Measurements from ENCODE around the gene RAB7A.
"Not testable (repeated sequence)": the region's sequence is repeated elsewhere in the genome, so short reads cannot be mapped to it uniquely, and the experiment has no call there.

Gene RAB7A

DNA sequence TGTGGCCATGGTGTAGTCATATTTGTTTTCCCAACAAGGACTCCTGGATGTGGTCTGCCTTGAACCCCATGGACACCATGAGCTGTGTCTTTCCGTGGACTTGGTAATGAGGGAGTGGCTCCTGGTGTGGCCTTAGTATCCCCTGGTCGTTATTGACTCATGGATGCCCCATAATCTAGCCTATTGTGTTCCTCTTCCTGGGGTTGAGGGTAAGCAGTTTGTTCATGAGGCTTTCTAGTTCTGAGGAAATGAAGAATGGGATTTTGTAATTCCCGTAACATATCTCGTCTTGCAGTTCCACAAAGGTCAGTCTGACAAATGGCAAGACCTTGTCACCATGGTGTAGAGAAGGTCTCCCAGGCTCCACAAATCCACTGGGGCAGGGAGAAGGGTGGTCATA lies 22.6 kb downstream of the RAB7A start:
- no peaks in the 10 kb centered on the region for H3K27me3 ChIP-seq (replicated peaks; ENCODE audit: control insufficient read depth, insufficient read depth, low read length, poor library complexity, severe bottlenecking)
- H3K4me1 ChIP-seq (ENCODE audit: control insufficient read depth, insufficient read depth, low read length, poor library complexity, severe bottlenecking), result peaks cover 3% of the 10 kb centered on the region
- H3K36me3 ChIP-seq (ENCODE audit: control insufficient read depth, insufficient read depth, low read length), result peaks cover 17% of the 10 kb centered on the region
- no peak overlapping the region for H3K4me3 ChIP-seq (ENCODE audit: insufficient read depth, low read depth, low read length, poor library complexity, severe bottlenecking)
- H3K9me3 ChIP-seq (ENCODE audit: control insufficient read depth, low read length), result no peaks in the 10 kb centered on the region
- DNase-seq, result no peak
- no peak overlapping the region for H3K27ac ChIP-seq (ENCODE audit: insufficient read depth, low read length, poor library complexity, severe bottlenecking)

DNA sequence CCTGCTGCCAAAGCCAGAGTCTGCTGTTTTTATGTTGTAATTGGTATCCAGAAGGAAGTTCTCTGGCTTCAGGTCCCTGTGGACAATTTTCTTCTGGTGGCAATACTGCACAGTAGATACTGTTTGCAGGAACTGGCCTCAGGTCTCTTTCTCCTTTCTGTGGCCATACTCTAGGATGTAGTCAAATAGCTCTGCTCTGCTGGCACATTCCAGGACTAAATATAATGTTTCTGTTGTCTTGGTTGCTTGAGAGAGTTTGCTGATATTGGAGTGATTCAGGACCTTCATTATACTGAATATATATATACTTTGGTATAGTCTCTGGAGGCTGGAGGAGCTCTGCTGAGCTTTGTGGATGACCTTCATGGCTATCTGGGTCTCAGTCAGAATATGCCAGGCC lies 23.1 kb downstream of the RAB7A start:
- H3K4me1 ChIP-seq (ENCODE audit: control insufficient read depth, insufficient read depth, low read length, poor library complexity, severe bottlenecking), result peaks cover 3% of the 10 kb centered on the region
- no peaks in the 10 kb centered on the region for H3K27me3 ChIP-seq (replicated peaks; ENCODE audit: control insufficient read depth, insufficient read depth, low read length, poor library complexity, severe bottlenecking)
- H3K4me3 ChIP-seq (ENCODE audit: insufficient read depth, low read depth, low read length, poor library complexity, severe bottlenecking), result no peak overlapping the region
- no peaks in the 10 kb centered on the region for H3K9me3 ChIP-seq (ENCODE audit: control insufficient read depth, low read length)
- H3K36me3 ChIP-seq (ENCODE audit: control insufficient read depth, insufficient read depth, low read length), result peaks cover 12% of the 10 kb centered on the region
- H3K27ac ChIP-seq (ENCODE audit: insufficient read depth, low read length, poor library complexity, severe bottlenecking), result no peak overlapping the region
- DNase-seq, result no peak

DNA sequence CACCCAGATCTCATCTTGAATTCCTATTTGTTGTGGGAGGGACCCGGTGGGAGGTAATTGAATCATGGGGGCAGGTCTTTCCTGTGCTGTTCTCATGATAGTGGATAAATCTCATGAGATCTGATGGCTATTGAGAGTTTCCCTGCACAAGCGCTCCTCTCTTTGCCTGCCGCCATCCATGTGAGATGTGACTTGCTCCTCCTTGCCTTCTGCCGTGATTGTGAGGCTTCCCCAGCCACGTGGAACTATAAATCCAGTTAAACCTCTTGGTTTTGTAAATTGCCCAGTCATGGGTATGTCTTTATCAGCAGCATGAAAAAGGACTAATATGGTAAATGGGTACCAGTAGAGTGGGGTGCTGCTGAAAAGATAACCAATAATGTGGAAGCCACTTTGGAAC lies 23.6 kb downstream of the RAB7A start:
- not testable (repeated sequence) for H3K36me3 ChIP-seq (ENCODE audit: control insufficient read depth, insufficient read depth, low read length); H3K9me3 ChIP-seq (ENCODE audit: control insufficient read depth, low read length); DNase-seq; H3K27me3 ChIP-seq (replicated peaks; ENCODE audit: control insufficient read depth, insufficient read depth, low read length, poor library complexity, severe bottlenecking); H3K27ac ChIP-seq (ENCODE audit: insufficient read depth, low read length, poor library complexity, severe bottlenecking); H3K4me3 ChIP-seq (ENCODE audit: insufficient read depth, low read depth, low read length, poor library complexity, severe bottlenecking); H3K4me1 ChIP-seq (ENCODE audit: control insufficient read depth, insufficient read depth, low read length, poor library complexity, severe bottlenecking)

DNA sequence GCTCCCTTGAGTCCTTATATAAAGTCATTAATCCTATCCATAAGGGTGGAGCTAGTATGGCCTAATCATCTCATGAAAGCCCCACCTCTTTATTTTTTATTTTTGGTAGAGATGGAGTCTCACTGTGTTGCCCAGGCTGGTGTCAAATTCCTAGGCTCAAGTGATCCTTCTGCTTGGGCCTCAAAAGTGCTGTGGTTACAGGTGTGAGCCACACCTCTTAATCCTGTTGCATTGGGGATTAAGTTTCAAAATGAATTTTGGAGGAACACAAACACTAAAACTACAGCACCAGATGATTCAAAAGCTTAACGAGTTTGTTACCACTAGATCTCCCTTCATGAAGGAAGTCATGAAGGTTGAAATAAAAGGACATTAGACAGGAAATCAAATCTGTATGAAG lies 27.7 kb downstream of the RAB7A start:
- H3K4me3 ChIP-seq (ENCODE audit: insufficient read depth, low read depth, low read length, poor library complexity, severe bottlenecking), result no peak overlapping the region
- no peaks in the 10 kb centered on the region for H3K36me3 ChIP-seq (ENCODE audit: control insufficient read depth, insufficient read depth, low read length)
- H3K27ac ChIP-seq (ENCODE audit: insufficient read depth, low read length, poor library complexity, severe bottlenecking), result no peak overlapping the region
- H3K9me3 ChIP-seq (ENCODE audit: control insufficient read depth, low read length), result no peaks in the 10 kb centered on the region
- H3K27me3 ChIP-seq (replicated peaks; ENCODE audit: control insufficient read depth, insufficient read depth, low read length, poor library complexity, severe bottlenecking), result no peaks in the 10 kb centered on the region
- no peak for DNase-seq
- peaks cover 3% of the 10 kb centered on the region for H3K4me1 ChIP-seq (ENCODE audit: control insufficient read depth, insufficient read depth, low read length, poor library complexity, severe bottlenecking)

DNA sequence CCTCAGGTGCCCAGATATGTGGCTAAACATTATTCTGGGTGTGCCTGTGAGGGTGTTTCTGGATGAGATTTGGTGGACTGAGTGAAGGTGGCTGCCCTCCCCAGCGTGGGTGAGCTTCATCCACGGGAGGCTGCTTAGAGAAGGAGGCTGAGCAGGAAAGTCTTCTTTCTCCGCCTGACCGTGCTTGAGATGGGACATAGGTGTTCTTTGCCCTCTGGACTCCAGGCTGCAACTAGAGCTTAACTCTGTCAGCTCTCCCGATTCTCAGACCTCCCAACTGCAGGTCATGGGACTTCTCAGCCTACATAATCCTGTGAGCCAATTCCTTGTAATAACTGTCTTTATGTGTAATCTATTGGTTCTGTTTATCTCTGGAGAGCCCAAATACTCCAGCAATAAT lies 34.1 kb downstream of the RAB7A start:
- Histone ChIP-seq H3K27me3 (replicated peaks; ENCODE audit: control insufficient read depth, insufficient read depth, low read length, poor library complexity, severe bottlenecking) (no peaks in the 10 kb centered on the region), H3K36me3 (ENCODE audit: control insufficient read depth, insufficient read depth, low read length) (peaks cover 8% of the 10 kb centered on the region), H3K9me3 (ENCODE audit: control insufficient read depth, low read length) (no peaks in the 10 kb centered on the region), H3K27ac (ENCODE audit: insufficient read depth, low read length, poor library complexity, severe bottlenecking) (no peak overlapping the region), H3K4me1 (ENCODE audit: control insufficient read depth, insufficient read depth, low read length, poor library complexity, severe bottlenecking) (no peaks in the 10 kb centered on the region), H3K4me3 (ENCODE audit: insufficient read depth, low read depth, low read length, poor library complexity, severe bottlenecking) (no peak overlapping the region)
- no peak for DNase-seq

DNA sequence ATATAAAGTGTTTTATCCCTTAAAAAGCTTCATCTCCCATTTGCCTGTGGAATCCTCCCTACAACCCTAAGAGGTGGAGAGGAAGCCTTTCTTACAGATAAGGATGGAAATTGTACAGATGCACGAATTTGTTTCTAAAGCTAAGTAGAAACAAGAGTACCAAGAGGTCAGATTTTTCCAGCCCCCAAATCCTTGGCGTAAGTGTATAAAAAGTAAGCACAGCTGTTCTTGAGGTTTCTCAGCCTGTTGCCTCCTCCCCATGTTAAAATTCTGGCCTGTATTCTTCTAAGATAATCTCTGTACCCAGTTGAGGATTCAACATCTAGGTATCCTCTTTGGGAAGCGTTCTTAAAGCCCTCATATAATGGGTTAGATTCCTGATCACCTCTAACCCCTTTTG lies 34.9 kb downstream of the RAB7A start:
- Histone ChIP-seq H3K27me3 (replicated peaks; ENCODE audit: control insufficient read depth, insufficient read depth, low read length, poor library complexity, severe bottlenecking) (no peaks in the 10 kb centered on the region), H3K4me1 (ENCODE audit: control insufficient read depth, insufficient read depth, low read length, poor library complexity, severe bottlenecking) (no peaks in the 10 kb centered on the region), H3K27ac (ENCODE audit: insufficient read depth, low read length, poor library complexity, severe bottlenecking) (no peak overlapping the region), H3K9me3 (ENCODE audit: control insufficient read depth, low read length) (no peaks in the 10 kb centered on the region), H3K36me3 (ENCODE audit: control insufficient read depth, insufficient read depth, low read length) (peaks cover 8% of the 10 kb centered on the region), H3K4me3 (ENCODE audit: insufficient read depth, low read depth, low read length, poor library complexity, severe bottlenecking) (no peak overlapping the region)
- no peak for DNase-seq

GRCh38 chr3:128761392-128761791 lies 35.4 kb downstream of the RAB7A start:
- no peaks in the 10 kb centered on the region for H3K4me1 ChIP-seq (ENCODE audit: control insufficient read depth, insufficient read depth, low read length, poor library complexity, severe bottlenecking)
- no peak overlapping the region for H3K4me3 ChIP-seq (ENCODE audit: insufficient read depth, low read depth, low read length, poor library complexity, severe bottlenecking)
- no peaks in the 10 kb centered on the region for H3K9me3 ChIP-seq (ENCODE audit: control insufficient read depth, low read length)
- no peaks in the 10 kb centered on the region for H3K27me3 ChIP-seq (replicated peaks; ENCODE audit: control insufficient read depth, insufficient read depth, low read length, poor library complexity, severe bottlenecking)
- H3K36me3 ChIP-seq (ENCODE audit: control insufficient read depth, insufficient read depth, low read length), result peaks cover 8% of the 10 kb centered on the region
- H3K27ac ChIP-seq (ENCODE audit: insufficient read depth, low read length, poor library complexity, severe bottlenecking), result no peak overlapping the region
- no peak for DNase-seq

DNA sequence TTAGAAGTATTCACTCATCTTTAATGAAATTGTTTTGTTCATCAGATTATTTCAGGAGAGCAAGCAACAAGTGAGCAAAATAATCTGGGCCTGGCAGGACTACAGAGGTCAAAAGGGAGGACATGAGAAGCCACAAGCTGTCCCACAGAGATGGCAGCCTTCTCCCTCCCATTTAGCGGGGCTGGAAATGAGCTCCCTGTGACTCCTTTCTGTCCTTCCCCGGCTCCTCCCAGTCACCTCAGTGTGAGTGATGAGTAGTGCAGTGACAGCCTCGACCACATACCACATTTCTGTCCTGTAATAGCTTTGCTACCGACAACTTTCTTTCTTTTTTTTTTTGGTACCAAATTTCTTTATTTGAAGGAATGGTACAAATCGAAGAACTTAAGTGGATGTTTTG lies 38.0 kb downstream of the RAB7A start:
- no peak overlapping the region for H3K4me3 ChIP-seq (ENCODE audit: insufficient read depth, low read depth, low read length, poor library complexity, severe bottlenecking)
- H3K27me3 ChIP-seq (replicated peaks; ENCODE audit: control insufficient read depth, insufficient read depth, low read length, poor library complexity, severe bottlenecking), result no peaks in the 10 kb centered on the region
- H3K4me1 ChIP-seq (ENCODE audit: control insufficient read depth, insufficient read depth, low read length, poor library complexity, severe bottlenecking), result peaks cover 19% of the 10 kb centered on the region
- no peak overlapping the region for H3K27ac ChIP-seq (ENCODE audit: insufficient read depth, low read length, poor library complexity, severe bottlenecking)
- H3K36me3 ChIP-seq (ENCODE audit: control insufficient read depth, insufficient read depth, low read length), result peaks cover 8% of the 10 kb centered on the region
- no peaks in the 10 kb centered on the region for H3K9me3 ChIP-seq (ENCODE audit: control insufficient read depth, low read length)
- no peak for DNase-seq

- Histone ChIP-seq H3K9me3 (ENCODE audit: control insufficient read depth, low read length) (no peaks in the 10 kb centered on the region), H3K36me3 (ENCODE audit: control insufficient read depth, insufficient read depth, low read length) (peaks cover 8% of the 10 kb centered on the region), H3K4me3 (ENCODE audit: insufficient read depth, low read depth, low read length, poor library complexity, severe bottlenecking) (no peak overlapping the region), H3K27me3 (replicated peaks; ENCODE audit: control insufficient read depth, insufficient read depth, low read length, poor library complexity, severe bottlenecking) (no peaks in the 10 kb centered on the region), H3K4me1 (ENCODE audit: control insufficient read depth, insufficient read depth, low read length, poor library complexity, severe bottlenecking) (peaks cover 22% of the 10 kb centered on the region), H3K27ac (ENCODE audit: insufficient read depth, low read length, poor library complexity, severe bottlenecking) (no peak overlapping the region)
- no peak for DNase-seq
Measured at GRCh38 chr3:128764863-128765262, 38.9 kb downstream of the RAB7A start.

- Histone ChIP-seq H3K27me3 (replicated peaks; ENCODE audit: control insufficient read depth, insufficient read depth, low read length, poor library complexity, severe bottlenecking) (no peaks in the 10 kb centered on the region), H3K4me3 (ENCODE audit: insufficient read depth, low read depth, low read length, poor library complexity, severe bottlenecking) (no peak overlapping the region), H3K9me3 (ENCODE audit: control insufficient read depth, low read length) (no peaks in the 10 kb centered on the region), H3K4me1 (ENCODE audit: control insufficient read depth, insufficient read depth, low read length, poor library complexity, severe bottlenecking) (peaks cover 22% of the 10 kb centered on the region), H3K27ac (ENCODE audit: insufficient read depth, low read length, poor library complexity, severe bottlenecking) (no peak overlapping the region), H3K36me3 (ENCODE audit: control insufficient read depth, insufficient read depth, low read length) (peaks cover 8% of the 10 kb centered on the region)
- no peak for DNase-seq
Measured at GRCh38 chr3:128767094-128767750, 41.2 kb downstream of the RAB7A start.

Data from effector memory CD4-positive, alpha-beta T cell (primary cell).